Epithelial cell of proximal tubule (primary cell): ENCODE data around the gene GABRB2. TPM values are rescaled to one million over a fixed set of nuclear protein-coding genes. Genes with fewer than 3 reads are reported as not detected.
"Not testable (repeated sequence)": the region's sequence is repeated elsewhere in the genome, so short reads cannot be mapped to it uniquely, and the experiment has no call there.

Source experiments
- DNase-seq: peaks from one replicate; pipeline ENCODE4 v3.0.0-alpha.2; 2011; ENCODE audit warnings: low read depth
- H3K4me3 ChIP-seq: 2 replicates; pipeline ENCODE4 v1.5.1; 2011; ENCODE audit warnings: low read depth, mild to moderate bottlenecking, low read length
- CTCF ChIP-seq: conservative IDR thresholded peaks from 2 replicates; pipeline ENCODE4 v1.5.1; 2012; ENCODE audit warnings: low read depth, mild to moderate bottlenecking, low read length
- total RNA-seq: library from RNA; depleted of rRNA; stranded (reverse); fragments of >200 nt; gene quantifications from 2 replicates; pipeline ENCODE4 v1.2.3, GENCODE V29; 2015

The GABRB2 gene
- total RNA-seq, 1 donor from 2014 or later = not detected

GRCh38 chr5:161246749-161247148 lies 299.8 kb downstream of the GABRB2 start:
- DNase-seq = no peak
- no peak for TF ChIP-seq CTCF
- no peak overlapping the region for H3K4me3 ChIP-seq

- H3K4me3 ChIP-seq, DNase-seq: not testable (repeated sequence)
These were observed 300.7 kb downstream of the GABRB2 start for GRCh38 chr5:161245846-161246245.

Other genes with a start within 250 kb of the GABRB2 start
- gene GABRA6, start 139.0 kb upstream of the GABRB2 start, total RNA-seq = not detected in 2 replicates